ENCODE results near the gene ART4.

DNA sequence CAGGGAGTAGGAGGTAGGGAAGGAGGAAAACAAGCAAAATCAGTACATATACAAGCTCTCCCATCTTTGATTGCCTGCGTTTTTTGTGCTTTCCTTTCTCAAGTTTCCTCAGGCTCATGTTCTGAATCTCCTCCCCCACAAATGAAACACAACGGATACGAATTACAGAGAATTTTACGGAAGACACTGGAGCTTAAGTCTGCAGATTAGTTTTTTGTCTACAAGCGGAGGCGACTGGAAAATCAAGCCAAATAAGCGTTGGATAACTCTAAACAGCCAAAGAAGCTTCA, 40.7 kb downstream of the ART4 start:
- no peak for TF ChIP-seq CTCF (IDR thresholded peaks at IDR 0.05)
- TF ChIP-seq POLR2A (IDR thresholded peaks at IDR 0.05) = no peak
- TF ChIP-seq POLR2AphosphoS5 (IDR thresholded peaks at IDR 0.05; ENCODE audit: insufficient read depth in 1 of 2, low read depth in 1 of 2) = no peak
